GM12865 (cell line): Measurements from ENCODE around the gene SIRT1.
"Not testable (repeated sequence)": the region's sequence is repeated elsewhere in the genome, so short reads cannot be mapped to it uniquely, and the experiment has no call there.

Experiments
- DNase-seq: peaks from one replicate; pipeline ENCODE4 v3.0.0; 2010; ENCODE audit warnings: low read depth
- H3K4me3 ChIP-seq: 2 replicates; pipeline ENCODE4 v1.5.1; 2011; ENCODE audit warnings: mild to moderate bottlenecking, low read depth, low read length, control low read depth
- TF ChIP-seq, protein P1 (sequence below): IDR thresholded peaks from 2 replicates; pipeline ENCODE4 v1.5.1; 2011; ENCODE audit warnings: low read length, control low read depth, low read depth, inconsistent platforms; ENCODE audit not compliant: insufficient read depth; ENCODE audit errors: missing control alignments

SIRT1 gene

DNA sequence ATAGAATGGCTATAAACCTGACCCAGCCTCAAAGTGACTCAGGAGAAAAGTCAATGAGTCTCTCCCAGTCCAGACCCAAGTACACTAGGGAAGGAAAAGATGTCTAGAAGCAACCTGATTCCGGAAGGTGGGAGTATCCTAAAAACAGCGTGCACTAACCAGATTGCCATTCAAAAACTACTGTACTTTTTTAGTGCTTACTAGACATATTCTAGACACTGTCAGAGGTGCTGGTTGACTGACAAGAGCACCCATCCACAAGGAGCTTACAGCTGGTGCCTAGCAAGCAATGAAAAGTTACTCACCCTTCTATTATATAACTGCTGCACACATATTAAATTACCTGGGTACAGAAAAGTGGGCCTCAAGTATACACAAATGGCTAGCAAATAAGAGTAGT lies 81.0 kb downstream of the SIRT1 start:
- no peak overlapping the region for H3K4me3 ChIP-seq
- TF ChIP-seq, protein P1, sequence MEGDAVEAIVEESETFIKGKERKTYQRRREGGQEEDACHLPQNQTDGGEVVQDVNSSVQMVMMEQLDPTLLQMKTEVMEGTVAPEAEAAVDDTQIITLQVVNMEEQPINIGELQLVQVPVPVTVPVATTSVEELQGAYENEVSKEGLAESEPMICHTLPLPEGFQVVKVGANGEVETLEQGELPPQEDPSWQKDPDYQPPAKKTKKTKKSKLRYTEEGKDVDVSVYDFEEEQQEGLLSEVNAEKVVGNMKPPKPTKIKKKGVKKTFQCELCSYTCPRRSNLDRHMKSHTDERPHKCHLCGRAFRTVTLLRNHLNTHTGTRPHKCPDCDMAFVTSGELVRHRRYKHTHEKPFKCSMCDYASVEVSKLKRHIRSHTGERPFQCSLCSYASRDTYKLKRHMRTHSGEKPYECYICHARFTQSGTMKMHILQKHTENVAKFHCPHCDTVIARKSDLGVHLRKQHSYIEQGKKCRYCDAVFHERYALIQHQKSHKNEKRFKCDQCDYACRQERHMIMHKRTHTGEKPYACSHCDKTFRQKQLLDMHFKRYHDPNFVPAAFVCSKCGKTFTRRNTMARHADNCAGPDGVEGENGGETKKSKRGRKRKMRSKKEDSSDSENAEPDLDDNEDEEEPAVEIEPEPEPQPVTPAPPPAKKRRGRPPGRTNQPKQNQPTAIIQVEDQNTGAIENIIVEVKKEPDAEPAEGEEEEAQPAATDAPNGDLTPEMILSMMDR, result no peak
- DNase-seq, result no peak

DNA sequence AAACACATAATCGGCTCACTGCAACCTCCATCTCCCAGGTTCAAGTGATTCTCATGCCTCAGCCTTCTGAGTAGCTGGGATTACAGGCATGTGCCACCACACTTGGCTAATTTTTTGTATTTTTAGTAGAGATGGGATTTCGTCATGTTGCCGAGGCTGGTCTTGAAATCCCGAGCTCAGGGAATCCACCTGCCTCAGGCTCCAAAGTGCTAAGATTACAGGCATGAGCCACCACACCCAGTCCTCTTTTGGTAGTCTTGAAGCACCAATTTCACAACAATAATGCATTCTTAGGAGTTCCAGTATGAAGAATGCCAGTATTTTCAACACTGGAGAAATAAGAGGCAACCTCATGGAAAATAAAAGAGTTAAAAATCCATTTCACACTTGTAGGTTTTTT lies 81.6 kb downstream of the SIRT1 start:
- not testable (repeated sequence) for DNase-seq, H3K4me3 ChIP-seq
